HUES6 (cell line): ENCODE results near the gene ZBBX.
"Not testable (repeated sequence)": the region's sequence is repeated elsewhere in the genome, so short reads cannot be mapped to it uniquely, and the experiment has no call there.

ENCODE experiments used
- H3K27ac ChIP-seq: 2 replicates; pipeline ENCODE4 v1.7.0; 2013; ENCODE audit warnings: low read depth, mild to moderate bottlenecking, low read length, inconsistent platforms
- H3K27me3 ChIP-seq: 2 replicates; pipeline ENCODE4 v1.6.1; 2013; ENCODE audit warnings: low read length; ENCODE audit not compliant: control insufficient read depth, insufficient read depth
- H3K36me3 ChIP-seq: 2 replicates; pipeline ENCODE4 v1.6.1; 2013; ENCODE audit warnings: low read length; ENCODE audit not compliant: control insufficient read depth, insufficient read depth
- H3K4me1 ChIP-seq: 2 replicates; pipeline ENCODE4 v1.6.1; 2013; ENCODE audit warnings: low read length; ENCODE audit not compliant: control insufficient read depth, insufficient read depth
- H3K4me3 ChIP-seq: 2 replicates; pipeline ENCODE4 v1.5.1; 2013; ENCODE audit warnings: low read depth, low read length
- H3K9ac ChIP-seq: one replicate; pipeline ENCODE4 v1.6.1; 2013; ENCODE audit warnings: mild to moderate bottlenecking, low read length
- H3K9me3 ChIP-seq: 2 replicates; pipeline ENCODE4 v1.6.1; 2013; ENCODE audit warnings: low read depth, low read length; ENCODE audit not compliant: control insufficient read depth, insufficient read depth

ZBBX gene

GRCh38 chr3:167380004-167380689 is at the start of gene ZBBX:
Gene ZBBX, minus strand, starts transcription at chr3:167380297. Its CDS starts 7,396 bp downstream, at chr3:167372901.
- H3K27me3 ChIP-seq = no peaks in the 10 kb centered on the region
- H3K36me3 ChIP-seq = no peaks in the 10 kb centered on the region
- H3K9ac ChIP-seq = peak within 1 kb of the TSS; percentile 20
- no peak within 1 kb of the TSS for H3K27ac ChIP-seq
- no peaks in the 10 kb centered on the region for H3K9me3 ChIP-seq
- no peaks in the 10 kb centered on the region for H3K4me1 ChIP-seq
- H3K4me3 ChIP-seq = peak within 1 kb of the TSS; percentile 69

- not testable (repeated sequence) for H3K27ac ChIP-seq, H3K27me3 ChIP-seq, H3K4me3 ChIP-seq
These were observed 46.9 kb upstream of the ZBBX start for GRCh38 chr3:167426962-167427361.

DNA sequence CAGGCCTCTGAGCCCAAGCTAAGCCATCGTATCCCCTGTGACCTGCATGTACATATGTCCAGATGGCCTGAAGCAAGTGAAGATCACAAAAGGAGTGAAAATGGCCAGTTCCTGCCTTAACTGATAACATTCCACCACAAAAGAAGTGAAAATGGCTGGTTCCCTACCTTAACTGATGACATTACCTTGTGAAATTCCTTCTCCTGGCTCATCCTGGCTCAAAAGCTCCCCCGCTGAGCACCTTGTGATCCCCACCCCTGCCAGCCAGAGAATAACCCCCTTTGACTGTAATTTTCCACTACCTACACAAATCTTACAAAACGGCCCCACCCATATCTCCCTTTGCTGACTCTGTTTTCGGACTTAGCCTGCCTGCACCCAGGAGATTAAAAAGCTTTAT is 42.3 kb upstream of the ZBBX start:
- Histone ChIP-seq H3K36me3 (peaks cover 12% of the 10 kb centered on the region; the same call in 1 of the 2 replicates), H3K9ac (peak overlapping the region; percentile 58), H3K27ac (peak overlapping the region; percentile 74; the same call in 1 of the 2 replicates), H3K9me3 (peaks cover 33% of the 10 kb centered on the region)
- H3K4me3 ChIP-seq, H3K27me3 ChIP-seq, H3K4me1 ChIP-seq: not testable (repeated sequence)

More at GRCh38 chr3:167426962-167427361, 46.9 kb upstream of the ZBBX start:
- H3K9ac ChIP-seq, H3K4me1 ChIP-seq: not testable (repeated sequence)
- Histone ChIP-seq H3K9me3 (peaks cover 39% of the 10 kb centered on the region), H3K36me3 (peaks cover 14% of the 10 kb centered on the region; the same call in 1 of the 2 replicates)

- Histone ChIP-seq H3K4me1 (no peaks in the 10 kb centered on the region), H3K9me3 (no peaks in the 10 kb centered on the region), H3K36me3 (no peaks in the 10 kb centered on the region), H3K27me3 (no peaks in the 10 kb centered on the region), H3K9ac (no peak overlapping the region), H3K27ac (no peak overlapping the region), H3K4me3 (no peak overlapping the region)
These were observed 29.5 kb upstream of the ZBBX start for GRCh38 chr3:167409611-167410010.

- H3K4me1 ChIP-seq = no peaks in the 10 kb centered on the region
- H3K9me3 ChIP-seq = no peaks in the 10 kb centered on the region
- no peaks in the 10 kb centered on the region for H3K27me3 ChIP-seq
- H3K36me3 ChIP-seq = no peaks in the 10 kb centered on the region
- no peak overlapping the region for H3K27ac ChIP-seq
- H3K9ac ChIP-seq = no peak overlapping the region
- no peak overlapping the region for H3K4me3 ChIP-seq
These were observed 26.9 kb upstream of the ZBBX start for GRCh38 chr3:167406876-167407492.

- Histone ChIP-seq H3K27me3 (no peaks in the 10 kb centered on the region), H3K9ac (no peak overlapping the region), H3K36me3 (no peaks in the 10 kb centered on the region), H3K4me1 (peaks cover 11% of the 10 kb centered on the region), H3K27ac (no peak overlapping the region), H3K4me3 (no peak overlapping the region), H3K9me3 (no peaks in the 10 kb centered on the region)
These were observed 17.7 kb upstream of the ZBBX start for GRCh38 chr3:167397826-167398225.

GRCh38 chr3:167396075-167396474 is 16.0 kb upstream of the ZBBX start:
- no peak overlapping the region for H3K27ac ChIP-seq
- no peak overlapping the region for H3K9ac ChIP-seq
- H3K36me3 ChIP-seq = no peaks in the 10 kb centered on the region
- H3K4me1 ChIP-seq = peaks cover 11% of the 10 kb centered on the region
- no peaks in the 10 kb centered on the region for H3K9me3 ChIP-seq
- no peak overlapping the region for H3K4me3 ChIP-seq
- no peaks in the 10 kb centered on the region for H3K27me3 ChIP-seq

- Histone ChIP-seq H3K4me1 (peaks cover 11% of the 10 kb centered on the region), H3K27me3 (no peaks in the 10 kb centered on the region), H3K9me3 (no peaks in the 10 kb centered on the region), H3K36me3 (no peaks in the 10 kb centered on the region), H3K4me3 (no peak overlapping the region), H3K9ac (no peak overlapping the region), H3K27ac (no peak overlapping the region)
These were observed 13.9 kb upstream of the ZBBX start for GRCh38 chr3:167394003-167394402.

DNA sequence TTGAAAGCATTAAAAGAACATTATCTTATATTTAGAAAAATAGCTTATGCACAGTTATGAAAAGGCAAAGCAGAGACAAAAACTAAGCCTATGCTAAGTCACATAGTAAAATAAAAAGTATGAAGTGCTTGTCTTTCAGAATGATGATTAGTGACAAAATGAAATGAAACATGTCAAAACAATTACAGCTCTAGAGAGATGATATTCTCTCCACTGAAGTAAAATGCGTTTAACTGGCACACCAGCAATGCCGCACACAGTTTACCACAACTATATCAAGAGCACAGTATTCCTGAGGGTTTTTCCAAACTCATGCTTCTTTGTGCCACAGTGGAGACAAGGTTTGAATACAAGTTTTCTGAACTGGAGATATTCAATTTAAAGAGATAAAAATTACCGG is 2.1 kb upstream of the ZBBX start:
- no peak overlapping the region for H3K9ac ChIP-seq
- no peak overlapping the region for H3K27ac ChIP-seq
- no peaks in the 10 kb centered on the region for H3K36me3 ChIP-seq
- no peaks in the 10 kb centered on the region for H3K9me3 ChIP-seq
- no peak overlapping the region for H3K4me3 ChIP-seq
- no peaks in the 10 kb centered on the region for H3K4me1 ChIP-seq
- no peaks in the 10 kb centered on the region for H3K27me3 ChIP-seq

- no peaks in the 10 kb centered on the region for H3K36me3 ChIP-seq
- H3K4me1 ChIP-seq = peaks cover 7% of the 10 kb centered on the region
- H3K27ac ChIP-seq = no peak overlapping the region
- H3K9me3 ChIP-seq = no peaks in the 10 kb centered on the region
- H3K4me3 ChIP-seq = no peak overlapping the region
- no peak overlapping the region for H3K9ac ChIP-seq
- no peaks in the 10 kb centered on the region for H3K27me3 ChIP-seq
These were observed 4.6 kb downstream of the ZBBX start for GRCh38 chr3:167375478-167375877.

GRCh38 chr3:167372138-167372537 is 8.0 kb downstream of the ZBBX start:
- Histone ChIP-seq H3K36me3 (no peaks in the 10 kb centered on the region), H3K4me1 (peaks cover 7% of the 10 kb centered on the region), H3K4me3 (no peak overlapping the region), H3K27me3 (no peaks in the 10 kb centered on the region), H3K9me3 (no peaks in the 10 kb centered on the region), H3K27ac (no peak overlapping the region), H3K9ac (no peak overlapping the region)
